GM21825 (cell line): Measurements from ENCODE around the gene RIOK3.
"Not testable (repeated sequence)": the region's sequence is repeated elsewhere in the genome, so short reads cannot be mapped to it uniquely, and the experiment has no call there.

Experiments
- ATAC-seq: cut with Tn5 transposase; IDR thresholded peaks from one replicate; pipeline ENCODE4 v1.9.1; 2021; ENCODE audit warnings: mild to moderate bottlenecking, moderate library complexity; ENCODE audit not compliant: unreplicated experiment

The RIOK3 gene

GRCh38 chr18:23452728-23453679 is at the start of gene RIOK3:
Gene RIOK3, plus strand, starts transcription at chr18:23453287. Its CDS starts 153 bp downstream, at chr18:23453440.
- peak; percentile 94 for ATAC-seq

- ATAC-seq = no peak
These were observed 49.8 kb upstream of the RIOK3 start for GRCh38 chr18:23403310-23403709.

GRCh38 chr18:23405636-23406035 is 47.5 kb upstream of the RIOK3 start:
- ATAC-seq = no peak

GRCh38 chr18:23406271-23406787 is 46.8 kb upstream of the RIOK3 start:
- no peak for ATAC-seq

- no peak for ATAC-seq
These were observed 40.6 kb upstream of the RIOK3 start for GRCh38 chr18:23412351-23412964.

- ATAC-seq = no peak
These were observed 37.6 kb upstream of the RIOK3 start for GRCh38 chr18:23415515-23415914.

- no peak for ATAC-seq
These were observed 36.8 kb upstream of the RIOK3 start for GRCh38 chr18:23416298-23416697.

GRCh38 chr18:23421277-23421676 is 31.8 kb upstream of the RIOK3 start:
- no peak for ATAC-seq

GRCh38 chr18:23422751-23423418 is 30.2 kb upstream of the RIOK3 start:
- ATAC-seq = peak; percentile 83

- ATAC-seq = no peak
These were observed 28.5 kb upstream of the RIOK3 start for GRCh38 chr18:23424616-23425015.

GRCh38 chr18:23428821-23429220 is 24.3 kb upstream of the RIOK3 start:
- ATAC-seq = no peak

GRCh38 chr18:23429538-23429937 is 23.5 kb upstream of the RIOK3 start:
- ATAC-seq = not testable (repeated sequence)

GRCh38 chr18:23433360-23433759 is 19.7 kb upstream of the RIOK3 start:
- ATAC-seq = no peak

GRCh38 chr18:23437357-23438045 is 15.6 kb upstream of the RIOK3 start:
- ATAC-seq = peak; percentile 97

GRCh38 chr18:23438046-23438377 is 15.1 kb upstream of the RIOK3 start:
- ATAC-seq = no peak

- ATAC-seq = no peak
These were observed 14.3 kb upstream of the RIOK3 start for GRCh38 chr18:23438608-23439366.

GRCh38 chr18:23440131-23440530 is 13.0 kb upstream of the RIOK3 start:
- ATAC-seq = no peak

- no peak for ATAC-seq
These were observed 10.1 kb upstream of the RIOK3 start for GRCh38 chr18:23442958-23443357.

- ATAC-seq = no peak
These were observed 4.8 kb upstream of the RIOK3 start for GRCh38 chr18:23448291-23448690.

- ATAC-seq = no peak
These were observed 3.1 kb upstream of the RIOK3 start for GRCh38 chr18:23450022-23450421.
